NCI-H1436 (cell line): ENCODE results near the gene ZNF296.

Experiments
- DNase-seq: peaks from one replicate; lab custom pipeline; 2025; lab: John Stamatoyannopoulos, UW

Gene ZNF296

GRCh38 chr19:45059258-45059965 lies 16.9 kb downstream of the ZNF296 start:
- peak; percentile 54 for DNase-seq

GRCh38 chr19:45058622-45059159 lies 17.6 kb downstream of the ZNF296 start:
- no peak for DNase-seq

- no peak for DNase-seq
Measured at GRCh38 chr19:45057444-45057843, 18.8 kb downstream of the ZNF296 start.

- no peak for DNase-seq
Measured at GRCh38 chr19:45056831-45057230, 19.4 kb downstream of the ZNF296 start.

GRCh38 chr19:45051929-45052579 lies 24.2 kb downstream of the ZNF296 start:
- DNase-seq: no peak

- DNase-seq: no peak
Measured at GRCh38 chr19:45050036-45050435, 26.2 kb downstream of the ZNF296 start.

GRCh38 chr19:45049073-45049736 lies 27.1 kb downstream of the ZNF296 start:
- no peak for DNase-seq

GRCh38 chr19:45047188-45047797 lies 29.0 kb downstream of the ZNF296 start:
- no peak for DNase-seq

GRCh38 chr19:45046355-45046754 lies 29.9 kb downstream of the ZNF296 start:
- DNase-seq: no peak

GRCh38 chr19:45045671-45046353 lies 30.5 kb downstream of the ZNF296 start:
- DNase-seq: no peak

GRCh38 chr19:45041125-45041524 lies 35.2 kb downstream of the ZNF296 start:
- DNase-seq: no peak

GRCh38 chr19:45040059-45040771 lies 36.1 kb downstream of the ZNF296 start:
- DNase-seq: no peak

GRCh38 chr19:45038931-45039893 lies 37.1 kb downstream of the ZNF296 start, which contains the start of gene CLASRP:
Gene CLASRP, plus strand, starts transcription at chr19:45039045. Its CDS starts 1,168 bp downstream, at chr19:45040213.
- DNase-seq: peak; percentile 85

GRCh38 chr19:45037393-45038169 lies 38.7 kb downstream of the ZNF296 start:
- no peak for DNase-seq

- no peak for DNase-seq
Measured at GRCh38 chr19:45035755-45036154, 40.5 kb downstream of the ZNF296 start.

GRCh38 chr19:45032421-45032820 lies 43.9 kb downstream of the ZNF296 start:
- no peak for DNase-seq

- no peak for DNase-seq
Measured at GRCh38 chr19:45030825-45031224, 45.5 kb downstream of the ZNF296 start.

GRCh38 chr19:45027371-45027770 lies 48.9 kb downstream of the ZNF296 start:
- no peak for DNase-seq

- DNase-seq: no peak
Measured at GRCh38 chr19:45025264-45025663, 51.0 kb downstream of the ZNF296 start.
